GM21786 (cell line): ENCODE results near the gene SCFD2.
"Not testable (repeated sequence)": the region's sequence is repeated elsewhere in the genome, so short reads cannot be mapped to it uniquely, and the experiment has no call there.

Experiments used
- ATAC-seq: cut with Tn5 transposase; IDR thresholded peaks from one replicate; pipeline ENCODE4 v1.9.1; 2021; ENCODE audit not compliant: unreplicated experiment

The SCFD2 gene

GRCh38 chr4:53194727-53195126 lies 171.1 kb downstream of the SCFD2 start:
- ATAC-seq = no peak

- ATAC-seq = no peak
Observed at GRCh38 chr4:53193111-53193510, 172.8 kb downstream of the SCFD2 start.

- ATAC-seq = no peak
Observed at GRCh38 chr4:53192496-53192895, 173.4 kb downstream of the SCFD2 start.

GRCh38 chr4:53191997-53192396 lies 173.9 kb downstream of the SCFD2 start:
- ATAC-seq = no peak

GRCh38 chr4:53189011-53189410 lies 176.8 kb downstream of the SCFD2 start:
- no peak for ATAC-seq

GRCh38 chr4:53186714-53187358 lies 179.0 kb downstream of the SCFD2 start:
- no peak for ATAC-seq

- no peak for ATAC-seq
Observed at GRCh38 chr4:53185869-53186585, 179.8 kb downstream of the SCFD2 start.

GRCh38 chr4:53183754-53184153 lies 182.1 kb downstream of the SCFD2 start:
- ATAC-seq = no peak

GRCh38 chr4:53177751-53178150 lies 188.1 kb downstream of the SCFD2 start:
- not testable (repeated sequence) for ATAC-seq

GRCh38 chr4:53175640-53176039 lies 190.2 kb downstream of the SCFD2 start:
- no peak for ATAC-seq

GRCh38 chr4:53174823-53175222 lies 191.0 kb downstream of the SCFD2 start:
- no peak for ATAC-seq

GRCh38 chr4:53173576-53173975 lies 192.3 kb downstream of the SCFD2 start:
- no peak for ATAC-seq

GRCh38 chr4:53171797-53172196 lies 194.1 kb downstream of the SCFD2 start:
- no peak for ATAC-seq

GRCh38 chr4:53169695-53170617 lies 195.9 kb downstream of the SCFD2 start:
- no peak for ATAC-seq

- no peak for ATAC-seq
Observed at GRCh38 chr4:53168228-53168627, 197.6 kb downstream of the SCFD2 start.

- no peak for ATAC-seq
Observed at GRCh38 chr4:53162969-53163368, 202.9 kb downstream of the SCFD2 start.

- ATAC-seq = no peak
Observed at GRCh38 chr4:53161787-53162433, 204.0 kb downstream of the SCFD2 start.

- ATAC-seq = no peak
Observed at GRCh38 chr4:53161051-53161786, 204.6 kb downstream of the SCFD2 start.

- no peak for ATAC-seq
Observed at GRCh38 chr4:53156896-53157295, 209.0 kb downstream of the SCFD2 start.

GRCh38 chr4:53152467-53152866 lies 213.4 kb downstream of the SCFD2 start:
- ATAC-seq = no peak

- ATAC-seq = no peak
Observed at GRCh38 chr4:53151489-53151788, 214.4 kb downstream of the SCFD2 start.
